Peyer's patch (tissue), 4 donors: ENCODE measurements around the gene SIRT6.

Experiments used
- POLR2A ChIP-seq, 2 donors: fragments of 450-650 bp; IDR thresholded peaks; one replicate each; pipeline ENCODE4 v1.5.1; 2017; ENCODE audit warnings: antibody characterized with exemption in 2 of 2, mild to moderate bottlenecking in 2 of 2, moderate library complexity in 2 of 2
- TF ChIP-seq, protein P1 (sequence below), 6 experiments: fragments of 450-650 bp in 4 of 6; fragments of 200-600 bp in 2 of 6; sonication (generic) in 1 of 6; IDR thresholded peaks; one replicate each; pipeline ENCODE4 v1.5.1; 2017 to 2019; ENCODE audit warnings: antibody characterized with exemption in 6 of 6, mild to moderate bottlenecking in 3 of 6, moderate library complexity in 1 of 6

DNA sequence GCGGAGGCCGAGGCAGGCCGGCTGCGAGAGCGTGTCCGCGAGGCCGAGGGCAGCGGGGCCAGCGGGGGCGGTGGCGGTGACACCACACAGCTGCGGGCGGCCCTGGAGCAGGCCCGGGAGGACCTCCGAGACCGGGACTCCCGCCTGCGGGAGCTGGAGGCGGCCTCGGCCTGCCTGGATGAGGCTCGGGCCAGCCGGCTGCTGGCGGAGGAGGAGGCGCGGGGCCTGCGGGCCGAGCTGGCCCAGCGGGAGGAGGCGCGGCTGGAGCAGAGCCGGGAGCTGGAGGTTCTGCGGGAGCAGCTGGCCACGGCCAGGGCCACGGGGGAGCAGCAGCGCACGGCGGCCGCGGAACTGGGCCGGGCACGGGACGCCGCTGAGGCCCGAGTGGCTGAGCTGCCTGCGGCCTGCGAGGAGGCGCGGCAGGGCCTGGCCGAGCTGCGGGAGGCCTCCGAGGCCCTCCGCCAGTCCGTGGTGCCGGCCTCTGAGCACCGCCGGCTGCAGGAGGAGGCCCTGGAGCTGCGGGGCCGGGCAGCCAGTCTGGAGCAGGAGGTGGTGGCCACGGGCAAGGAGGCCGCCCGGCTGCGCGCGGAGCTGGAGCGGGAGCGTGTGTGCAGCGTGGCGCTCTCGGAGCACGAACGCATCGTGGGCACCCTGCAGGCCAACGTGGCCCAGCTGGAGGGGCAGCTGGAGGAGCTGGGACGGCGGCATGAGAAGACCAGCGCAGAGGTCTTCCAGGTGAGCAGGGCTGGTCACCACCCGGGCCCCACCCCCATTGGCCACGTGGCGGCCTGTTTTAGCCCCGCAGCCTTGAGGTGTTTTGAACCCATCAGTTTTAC, 35.3 kb upstream of the SIRT6 start:
- TF ChIP-seq, protein P1, sequence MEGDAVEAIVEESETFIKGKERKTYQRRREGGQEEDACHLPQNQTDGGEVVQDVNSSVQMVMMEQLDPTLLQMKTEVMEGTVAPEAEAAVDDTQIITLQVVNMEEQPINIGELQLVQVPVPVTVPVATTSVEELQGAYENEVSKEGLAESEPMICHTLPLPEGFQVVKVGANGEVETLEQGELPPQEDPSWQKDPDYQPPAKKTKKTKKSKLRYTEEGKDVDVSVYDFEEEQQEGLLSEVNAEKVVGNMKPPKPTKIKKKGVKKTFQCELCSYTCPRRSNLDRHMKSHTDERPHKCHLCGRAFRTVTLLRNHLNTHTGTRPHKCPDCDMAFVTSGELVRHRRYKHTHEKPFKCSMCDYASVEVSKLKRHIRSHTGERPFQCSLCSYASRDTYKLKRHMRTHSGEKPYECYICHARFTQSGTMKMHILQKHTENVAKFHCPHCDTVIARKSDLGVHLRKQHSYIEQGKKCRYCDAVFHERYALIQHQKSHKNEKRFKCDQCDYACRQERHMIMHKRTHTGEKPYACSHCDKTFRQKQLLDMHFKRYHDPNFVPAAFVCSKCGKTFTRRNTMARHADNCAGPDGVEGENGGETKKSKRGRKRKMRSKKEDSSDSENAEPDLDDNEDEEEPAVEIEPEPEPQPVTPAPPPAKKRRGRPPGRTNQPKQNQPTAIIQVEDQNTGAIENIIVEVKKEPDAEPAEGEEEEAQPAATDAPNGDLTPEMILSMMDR (IDR thresholded peaks at IDR 0.05): no peak
- no peak for TF ChIP-seq POLR2A (IDR thresholded peaks at IDR 0.05)
